ENCODE results near the gene GPR62. TPM values are rescaled to one million over a fixed set of nuclear protein-coding genes. Genes with fewer than 3 reads are reported as not detected.

GPR62 gene
- total and polyA plus RNA-seq, 2 of the 8 experiments (the other 6 are each of a cell fraction or from before 2014, with no cell fraction given), result 0.22 to 0.29 TPM

DNA sequence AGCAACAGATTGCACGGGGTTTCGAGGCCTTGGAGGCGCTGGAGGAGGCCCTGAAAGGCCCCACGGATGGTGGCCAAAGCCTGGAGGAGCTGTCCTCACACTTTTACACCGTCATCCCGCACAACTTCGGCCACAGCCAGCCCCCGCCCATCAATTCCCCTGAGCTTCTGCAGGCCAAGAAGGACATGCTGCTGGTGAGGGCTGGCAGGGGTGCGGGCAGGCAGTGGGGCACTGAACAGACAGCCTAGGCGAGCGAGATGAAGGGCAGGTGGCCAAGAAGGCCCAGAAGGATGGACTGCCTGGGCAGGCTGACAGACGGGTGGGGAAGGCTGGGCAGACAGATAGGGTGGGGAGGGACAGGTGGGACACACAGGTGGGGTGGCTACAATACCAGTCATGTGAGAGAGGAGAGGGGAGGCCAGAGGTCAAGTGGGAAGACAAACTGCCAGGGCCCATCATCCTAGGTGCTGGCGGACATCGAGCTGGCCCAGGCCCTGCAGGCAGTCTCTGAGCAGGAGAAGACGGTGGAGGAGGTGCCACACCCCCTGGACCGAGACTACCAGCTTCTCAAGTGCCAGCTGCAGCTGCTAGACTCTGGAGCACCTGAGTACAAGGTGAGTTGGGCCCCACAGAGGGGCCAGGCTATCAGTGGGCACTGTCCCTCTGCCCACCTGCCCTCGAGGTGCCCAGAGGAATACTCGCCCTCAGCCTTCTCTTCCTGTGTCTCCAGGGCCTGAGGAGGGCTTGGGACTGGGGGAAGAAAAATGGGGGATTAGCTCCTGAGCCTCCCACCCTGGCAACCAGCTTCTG lies 9.9 kb upstream of the GPR62 start:
- H4K5ac ChIP-seq (ENCODE audit: insufficient read length, low read depth, low read length), result no peak overlapping the region
- CTCF ChIA-PET (ENCODE audit: partially characterized antibody), result interaction anchor here (0.9 to 5.1 kb wide), 9 partner anchors 10 to 125 kb away, joined by 3 to 44 read pairs (median 6); partner anchors contain the start of genes ABHD14B, ACY1 and RPL29
- H3K56ac ChIP-seq (replicated peaks; ENCODE audit: insufficient read length, low read depth, low read length), result no peak overlapping the region
- H2BK12ac ChIP-seq (ENCODE audit: low read depth, low read length), result no peak overlapping the region
- H3K14ac ChIP-seq (ENCODE audit: insufficient read length), result no peak overlapping the region
- peaks cover 0 to 10% (median 4%) of the 10 kb centered on the region in 4 experiments; a peak in 5 of 7 replicates for H3K27me3 ChIP-seq (replicated peaks in 1 of 4; ENCODE audit: control insufficient read depth in 3 of 4, extremely low read depth in 1 of 4, insufficient read depth in 3 of 4, low read length in 3 of 4)
- H3K4me3 ChIP-seq (ENCODE audit: extremely low read depth in 1 of 4, insufficient read depth in 2 of 4, low read depth in 3 of 4, low read length in 4 of 4), result no peak overlapping the region
- peaks cover 0 to 11% of the 10 kb centered on the region in 2 experiments; a peak in 3 of 4 replicates for H3K79me2 ChIP-seq (ENCODE audit: control insufficient read depth in 1 of 2, insufficient read depth in 2 of 2, low read length in 2 of 2)
- H3K9me3 ChIP-seq (ENCODE audit: insufficient read depth in 2 of 2, low read depth in 1 of 2, low read length in 1 of 2), result no peaks in the 10 kb centered on the region
- peaks cover 3 to 8% of the 10 kb centered on the region in 2 experiments for H4K20me1 ChIP-seq (replicated peaks in 1 of 2; ENCODE audit: control insufficient read depth in 1 of 2, insufficient read depth in 2 of 2, low read length in 2 of 2)
- peaks cover 2 to 13% (median 6%) of the 10 kb centered on the region in 4 experiments for H3K4me1 ChIP-seq (replicated peaks in 1 of 4; ENCODE audit: control insufficient read depth in 3 of 4, insufficient read depth in 4 of 4, low read length in 3 of 4)
- H3K4me2 ChIP-seq (ENCODE audit: insufficient read depth in 1 of 2, low read depth in 2 of 2, low read length in 2 of 2), result no peak overlapping the region
- H2BK15ac ChIP-seq (ENCODE audit: low read length), result no peak overlapping the region
- no peak overlapping the region for H3K18ac ChIP-seq (ENCODE audit: extremely low read depth, low read length)
- H3K9ac ChIP-seq (replicated peaks in 1 of 4; ENCODE audit: extremely low read depth in 1 of 4, low read depth in 3 of 4, low read length in 3 of 4), result no peak overlapping the region; a peak in 1 of 7 replicates
- no peak overlapping the region for H2BK20ac ChIP-seq (ENCODE audit: low read length)
- H2BK5ac ChIP-seq (ENCODE audit: low read depth, low read length), result no peak overlapping the region
- DNase-seq (ENCODE audit: low read depth in 1 of 2, low spot score in 2 of 2) (no peak), FAIRE-seq (no peak)
- H2AFZ ChIP-seq (ENCODE audit: low read length), result no peak overlapping the region
- no peak overlapping the region for H3K4ac ChIP-seq (replicated peaks; ENCODE audit: insufficient read length, low read depth, low read length)
- no peak overlapping the region for H2BK120ac ChIP-seq (replicated peaks; ENCODE audit: low read depth, low read length)
- peaks cover 5% of the 10 kb centered on the region; the same call in 1 of the 2 replicates for H3K79me1 ChIP-seq (ENCODE audit: low read depth, low read length)
- H4K91ac ChIP-seq (replicated peaks; ENCODE audit: insufficient read length, low read length), result no peak overlapping the region
- H3K36me3 ChIP-seq (ENCODE audit: control insufficient read depth in 2 of 4, insufficient read depth in 4 of 4, low read length in 3 of 4), result no peaks in the 10 kb centered on the region
- no peak for TF ChIP-seq CHD1 (IDR thresholded peaks at IDR 0.05; ENCODE audit: low read depth, low read length)
- no peak for TF ChIP-seq RBBP5 (IDR thresholded peaks at IDR 0.05; ENCODE audit: borderline replicate concordance, low read depth, low read length)
- no peak for TF ChIP-seq CBX8 (IDR thresholded peaks at IDR 0.05; ENCODE audit: borderline replicate concordance, low read depth, low read length)
- no peak for TF ChIP-seq CREB1 (IDR thresholded peaks at IDR 0.05)
- TF ChIP-seq GABPA (IDR thresholded peaks at IDR 0.05; ENCODE audit: borderline replicate concordance, insufficient read depth, low read length), result no peak
- no peak for TF ChIP-seq RXRA (IDR thresholded peaks at IDR 0.05; ENCODE audit: insufficient read depth, low read depth, low read length)
- no peak for TF ChIP-seq SIRT6 (IDR thresholded peaks at IDR 0.05; ENCODE audit: low read length)
- no peak for TF ChIP-seq BACH1 (IDR thresholded peaks at IDR 0.05; ENCODE audit: low read length)
- TF ChIP-seq EP300 (IDR thresholded peaks at IDR 0.05; ENCODE audit: borderline replicate concordance in 1 of 2, low read depth in 2 of 2, low read length in 2 of 2), result no peak
- no peak for TF ChIP-seq RAD21 (IDR thresholded peaks at IDR 0.05 in 1 of 2, conservative IDR thresholded peaks at IDR 0.05 in 1 of 2; ENCODE audit: low read depth in 2 of 2, low read length in 2 of 2)
- no peak for TF ChIP-seq FOSL1 (IDR thresholded peaks at IDR 0.05; ENCODE audit: insufficient read depth, low read depth, low read length)
- 89% methylated on average over 15 of the region's 18 CpGs; no CpG with 5 or more reads in 1 of the 2 experiments for WGBS, 2 experiments (ENCODE audit: extremely low coverage in 1 of 2, insufficient coverage in 1 of 2, insufficient read length in 1 of 2, insufficient replicate concordance in 2 of 2, low coverage in 1 of 2, low lambda C conversion rate in 2 of 2, missing lambda C conversion rate in 1 of 2)
- POLR2A ChIA-PET (ENCODE audit: partially characterized antibody), result interaction anchor here (0.9 to 15.7 kb wide), 5 partner anchors 9 to 48 kb away, joined by 3 to 148 read pairs (median 6); partner anchors contain the start of genes ACY1, GPR62, PCBP4 and RPL29
- H3K23me2 ChIP-seq (ENCODE audit: low read depth, low read length), result peaks cover 9% of the 10 kb centered on the region; the same call in 1 of the 2 replicates
- H2AK5ac ChIP-seq (ENCODE audit: low read depth, low read length), result no peak overlapping the region
- no peak overlapping the region for H3K27ac ChIP-seq (ENCODE audit: low read depth, low read length)
- H4K8ac ChIP-seq (ENCODE audit: extremely low read depth, insufficient read depth, low read length), result no peak overlapping the region; the same call in 1 of the 2 replicates
- H3K23ac ChIP-seq (ENCODE audit: insufficient read length), result no peak overlapping the region

Data from H1 (cell line).